Common myeloid progenitor, CD34-positive (primary cell): ENCODE data around the gene DIP2C.
A peak's percentile ranks its signal among the peaks of the same experiment; 100 is the strongest.

Experiments
- CTCF ChIA-PET: fragments of 350-600 bp; sonication (Branson Sonifier 250); formaldehyde crosslinking; loops from one replicate; lab custom pipeline; 2021; ENCODE audit warnings: antibody characterized with exemption; lab: Charles Lee
- POLR2A ChIA-PET: fragments of 350-600 bp; sonication (Branson Sonifier 250); formaldehyde crosslinking; loops from one replicate; lab custom pipeline; 2021; ENCODE audit warnings: antibody characterized with exemption; lab: Charles Lee
- DNase-seq, 3 donors: peaks; one replicate each; pipeline versions ENCODE4 v3.0.0 to v3.0.0-alpha.2; 2013
- H3K27ac ChIP-seq, 2 experiments: 1 replicate in 1 of 2; 2 replicates in 1 of 2; pipeline ENCODE4 v1.7.0; 2013; ENCODE audit warnings: inconsistent platforms in 2 of 2, low read length in 2 of 2, mild to moderate bottlenecking in 2 of 2, low read depth in 1 of 2, moderate library complexity in 1 of 2; ENCODE audit not compliant: severe bottlenecking in 2 of 2, insufficient read depth in 1 of 2, poor library complexity in 1 of 2
- H3K27me3 ChIP-seq, 5 experiments: replicated peaks in 2 of 5; 1 replicate in 3 of 5; 2 replicates in 2 of 5; pipeline versions ENCODE4 v1.6.1 to v1.7.0; 2013; ENCODE audit warnings: low read length in 4 of 5, mild to moderate bottlenecking in 2 of 5, moderate library complexity in 2 of 5, inconsistent platforms in 1 of 5; ENCODE audit not compliant: insufficient read depth in 5 of 5, control insufficient read depth in 4 of 5
- H3K36me3 ChIP-seq, 4 experiments: 1 replicate in 2 of 4; 2 replicates in 2 of 4; pipeline versions ENCODE4 v1.6.1 to v1.7.0; 2013; ENCODE audit warnings: low read length in 3 of 4, control low read depth in 1 of 4, mild to moderate bottlenecking in 1 of 4; ENCODE audit not compliant: control insufficient read depth in 4 of 4, insufficient read depth in 4 of 4
- H3K4me1 ChIP-seq, 4 experiments: 1 replicate in 3 of 4; 2 replicates in 1 of 4; pipeline versions ENCODE4 v1.6.1 to v1.7.1; 2013; ENCODE audit warnings: low read length in 3 of 4, mild to moderate bottlenecking in 3 of 4, control low read depth in 1 of 4, inconsistent platforms in 1 of 4, moderate library complexity in 1 of 4; ENCODE audit not compliant: control insufficient read depth in 4 of 4, insufficient read depth in 4 of 4; ENCODE audit errors: control extremely low read depth in 1 of 4
- H3K4me3 ChIP-seq, 7 experiments: 1 replicate in 4 of 7; 2 replicates in 3 of 7; pipeline versions ENCODE4 v1.5.1 to v1.7.0; 2013; ENCODE audit warnings: mild to moderate bottlenecking in 7 of 7, low read length in 6 of 7, moderate library complexity in 6 of 7, inconsistent platforms in 2 of 7, low read depth in 2 of 7, control low read depth in 1 of 7; ENCODE audit not compliant: insufficient read depth in 4 of 7, control insufficient read depth in 1 of 7; ENCODE audit errors: extremely low read depth in 1 of 7
- H3K9me3 ChIP-seq, 5 experiments: 1 replicate in 4 of 5; 2 replicates in 1 of 5; pipeline versions ENCODE4 v1.6.1 to v1.7.1; 2013; ENCODE audit warnings: low read length in 4 of 5, mild to moderate bottlenecking in 2 of 5, inconsistent platforms in 1 of 5, low read depth in 1 of 5, moderate library complexity in 1 of 5; ENCODE audit not compliant: control insufficient read depth in 4 of 5, insufficient read depth in 2 of 5; ENCODE audit errors: control extremely low read depth in 1 of 5
- WGBS: methylation state at CpG from one replicate; pipeline ENCODE4 v1.1.5; 2013; ENCODE audit not compliant: insufficient coverage; 5-methylcytosine and 5-hydroxymethylcytosine counted together

The DIP2C gene

DNA sequence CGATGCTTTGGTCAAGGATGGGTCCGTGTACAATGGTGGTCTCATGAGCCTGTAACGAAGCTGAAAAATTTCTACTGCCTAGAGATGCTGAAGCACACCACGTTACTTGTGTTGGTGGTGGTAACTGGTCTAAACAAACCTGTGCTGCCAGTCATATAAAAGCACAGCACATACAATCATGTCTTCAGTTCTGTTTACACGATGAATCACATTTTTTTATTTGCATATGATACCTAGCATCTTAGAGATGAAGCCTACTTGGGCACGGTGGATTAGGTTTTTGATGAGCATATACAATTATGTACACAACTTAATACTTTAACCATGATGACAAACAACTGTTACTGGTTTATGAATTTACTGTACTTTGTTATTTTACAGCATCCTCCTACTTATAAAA, 353.2 kb downstream of the DIP2C start:
- no peaks in the 10 kb centered on the region for H3K9me3 ChIP-seq
- no peak overlapping the region for H3K27ac ChIP-seq
- ChIA-PET CTCF (no interaction called here), POLR2A (no interaction called here)
- DNase-seq = no peak
- WGBS = 100% methylated on average over 2 of the region's 6 CpGs
- H3K4me1 ChIP-seq = no peaks in the 10 kb centered on the region
- H3K36me3 ChIP-seq = no peaks in the 10 kb centered on the region
- H3K4me3 ChIP-seq = no peak overlapping the region
- H3K27me3 ChIP-seq = peaks cover 0 to 3% (median 0%) of the 10 kb centered on the region in 5 experiments

DNA sequence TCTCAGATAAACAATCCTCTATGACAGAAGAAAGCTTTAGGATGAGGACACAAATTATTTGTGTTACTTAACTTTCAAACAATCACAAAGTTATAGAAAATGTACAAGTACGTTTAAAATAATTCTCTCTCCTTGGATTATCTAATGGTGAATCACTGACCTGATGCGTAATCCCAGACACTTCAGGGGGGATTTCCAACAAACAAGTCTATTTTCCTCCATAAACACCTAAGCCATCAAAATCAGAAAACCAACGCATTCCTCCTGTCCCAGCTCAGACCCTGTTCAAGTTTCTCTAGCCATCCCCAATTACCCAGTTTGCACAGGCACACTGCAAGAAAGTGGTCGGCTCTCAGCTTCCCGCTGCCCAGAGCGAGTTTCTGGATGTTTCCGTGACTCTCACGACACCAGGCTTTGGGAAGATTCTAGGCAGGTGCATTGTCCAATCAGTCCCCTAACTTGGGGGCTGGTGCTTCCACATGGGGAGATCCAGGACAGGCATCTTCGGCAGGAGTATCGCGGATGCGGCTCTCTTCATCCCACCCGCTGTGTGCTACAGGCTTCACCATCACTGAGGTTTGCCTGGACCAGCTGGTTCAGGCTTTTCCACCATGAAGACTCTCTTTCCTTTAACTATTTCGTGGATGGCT, 354.2 kb downstream of the DIP2C start:
- H3K4me1 ChIP-seq = no peaks in the 10 kb centered on the region
- ChIA-PET POLR2A (no interaction called here), CTCF (no interaction called here)
- peaks cover 0 to 3% (median 0%) of the 10 kb centered on the region in 5 experiments for H3K27me3 ChIP-seq
- no peak for DNase-seq
- no peak overlapping the region for H3K27ac ChIP-seq
- WGBS = 100% methylated on average over 12 of the region's 14 CpGs
- H3K4me3 ChIP-seq = no peak overlapping the region
- no peaks in the 10 kb centered on the region for H3K9me3 ChIP-seq
- no peaks in the 10 kb centered on the region for H3K36me3 ChIP-seq

DNA sequence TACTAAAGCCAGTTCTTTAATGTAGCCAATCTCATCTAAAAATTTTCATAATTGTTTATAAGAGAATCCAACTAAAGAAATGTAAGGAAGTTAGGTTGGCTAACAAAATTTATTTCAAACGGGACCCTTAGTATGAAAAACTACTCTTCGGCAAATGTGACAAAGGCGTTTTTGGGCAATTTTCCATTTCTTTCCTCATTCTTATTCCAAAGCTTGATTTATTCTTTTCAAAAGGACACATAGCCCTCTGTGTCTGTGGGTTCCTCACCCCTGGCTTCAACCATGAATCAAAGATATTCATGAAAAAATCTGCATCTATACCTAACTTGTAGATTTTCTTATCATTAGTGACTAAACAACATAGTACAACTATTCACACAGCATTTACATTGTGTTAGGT, 358.3 kb downstream of the DIP2C start:
- 94% methylated on average over 2 of the region's 3 CpGs for WGBS
- POLR2A ChIA-PET = interaction anchor here (0.8 kb wide), 1 partner anchor 9 kb away, joined by 3 read pairs; no protein-coding TSS in a partner anchor
- no peaks in the 10 kb centered on the region for H3K36me3 ChIP-seq
- peaks cover 0 to 3% (median 0%) of the 10 kb centered on the region in 5 experiments for H3K27me3 ChIP-seq
- H3K27ac ChIP-seq = no peak overlapping the region
- no peaks in the 10 kb centered on the region for H3K9me3 ChIP-seq
- H3K4me3 ChIP-seq = no peak overlapping the region
- no peak for DNase-seq
- CTCF ChIA-PET = no interaction called here
- H3K4me1 ChIP-seq = peaks cover 0 to 6% (median 2%) of the 10 kb centered on the region in 4 experiments

DNA sequence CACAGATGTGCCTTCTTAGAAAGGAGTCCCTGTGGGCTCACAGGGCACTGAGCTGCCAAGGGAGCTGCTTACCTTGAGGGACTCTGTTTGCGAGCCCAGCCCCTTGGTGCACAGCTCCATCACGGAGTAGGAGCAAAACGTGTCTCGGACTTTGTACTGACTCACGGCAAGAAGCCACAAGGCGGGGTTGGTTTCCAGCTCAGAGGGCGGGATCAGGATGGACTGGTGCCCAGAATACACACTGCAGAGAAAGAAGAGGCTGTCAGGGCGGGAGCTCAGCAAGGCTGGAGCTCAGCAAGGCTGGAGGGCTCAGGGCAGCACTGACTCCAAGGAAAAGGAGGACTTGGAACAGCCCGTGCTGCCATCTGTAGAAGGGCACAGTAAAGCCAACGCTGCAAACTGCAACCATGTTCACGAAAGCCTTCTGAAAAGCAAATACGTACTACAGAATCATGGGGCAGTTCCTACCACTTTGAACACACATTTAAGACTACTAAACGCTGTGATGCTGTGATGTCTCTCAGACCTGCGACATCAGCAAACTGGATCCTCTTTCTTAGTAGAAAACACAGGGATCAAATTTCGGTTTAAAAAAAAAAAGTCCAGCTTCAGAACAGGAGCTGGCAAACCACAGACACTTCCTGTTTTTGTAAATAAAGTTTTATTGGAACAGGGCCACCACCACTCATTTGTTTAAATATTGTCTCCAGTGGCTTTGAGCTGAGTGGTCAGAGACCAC, 359.9 kb downstream of the DIP2C start:
- Histone ChIP-seq H3K4me1 (peaks cover 0 to 6% (median 2%) of the 10 kb centered on the region in 4 experiments), H3K27ac (no peak overlapping the region), H3K27me3 (peaks cover 0 to 2% (median 0%) of the 10 kb centered on the region in 5 experiments), H3K36me3 (no peaks in the 10 kb centered on the region), H3K4me3 (peak overlapping the region in 2 of 7 experiments; percentile 12 to 58), H3K9me3 (no peaks in the 10 kb centered on the region)
- ChIA-PET POLR2A (no interaction called here), CTCF (interaction anchor here (1.2 kb wide), 1 partner anchor 8 kb away, joined by 3 read pairs; no protein-coding TSS in a partner anchor)
- WGBS = 67% methylated on average over 13 of the region's 15 CpGs
- DNase-seq = peak in 2 of 3 donors; percentile 41 to 46

DNA sequence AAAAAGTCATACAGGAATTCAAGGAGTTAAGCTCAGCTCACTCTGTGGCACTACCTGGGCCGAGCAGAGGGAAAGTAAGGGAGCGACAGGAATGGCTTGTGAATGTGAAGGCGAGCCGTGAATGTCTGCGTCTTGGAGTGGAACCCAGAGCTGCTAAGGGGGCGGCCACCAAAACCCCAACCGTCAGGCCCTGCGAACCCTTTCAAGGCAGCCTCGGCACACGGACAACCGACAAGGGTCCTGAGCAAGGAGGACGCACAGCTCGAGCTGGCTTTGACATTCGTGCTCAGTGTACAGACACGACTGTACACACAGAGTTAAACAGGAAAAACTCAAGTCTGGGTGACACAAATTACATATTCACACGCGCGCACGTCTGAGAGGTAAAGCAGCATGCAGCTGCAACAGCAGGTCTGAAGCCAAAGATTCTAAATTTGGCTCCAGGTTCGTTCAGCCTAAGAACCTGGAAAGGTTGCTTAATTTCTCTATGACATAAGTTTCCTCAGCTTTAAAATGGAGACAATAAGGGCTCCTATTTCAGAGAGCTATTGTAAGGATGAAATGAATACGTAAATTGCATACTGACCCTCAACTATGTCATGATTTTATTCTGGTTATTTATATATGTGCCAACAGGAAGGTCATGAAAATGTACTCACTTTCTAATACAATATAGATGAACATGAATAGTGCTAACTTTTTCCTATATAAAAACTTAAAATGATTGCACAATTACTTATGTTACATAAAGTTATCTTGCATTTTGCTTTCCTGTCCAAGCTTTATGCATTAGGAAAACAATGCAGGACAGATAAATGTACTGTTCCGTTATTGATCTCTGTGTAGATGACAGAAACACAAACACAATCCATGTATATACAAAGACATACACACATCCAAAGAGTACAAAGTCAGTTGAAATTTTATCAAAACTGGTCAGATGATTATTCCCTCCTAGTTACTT, 361.3 kb downstream of the DIP2C start:
- WGBS = 99% methylated on average over 19 of the region's 22 CpGs
- no peak overlapping the region for H3K27ac ChIP-seq
- H3K36me3 ChIP-seq = no peaks in the 10 kb centered on the region
- ChIA-PET CTCF (no interaction called here), POLR2A (no interaction called here)
- H3K4me3 ChIP-seq = no peak overlapping the region
- H3K4me1 ChIP-seq = peaks cover 0 to 6% (median 2%) of the 10 kb centered on the region in 4 experiments
- H3K9me3 ChIP-seq = no peaks in the 10 kb centered on the region
- no peak for DNase-seq
- H3K27me3 ChIP-seq = peaks cover 0 to 1% (median 0%) of the 10 kb centered on the region in 5 experiments

DNA sequence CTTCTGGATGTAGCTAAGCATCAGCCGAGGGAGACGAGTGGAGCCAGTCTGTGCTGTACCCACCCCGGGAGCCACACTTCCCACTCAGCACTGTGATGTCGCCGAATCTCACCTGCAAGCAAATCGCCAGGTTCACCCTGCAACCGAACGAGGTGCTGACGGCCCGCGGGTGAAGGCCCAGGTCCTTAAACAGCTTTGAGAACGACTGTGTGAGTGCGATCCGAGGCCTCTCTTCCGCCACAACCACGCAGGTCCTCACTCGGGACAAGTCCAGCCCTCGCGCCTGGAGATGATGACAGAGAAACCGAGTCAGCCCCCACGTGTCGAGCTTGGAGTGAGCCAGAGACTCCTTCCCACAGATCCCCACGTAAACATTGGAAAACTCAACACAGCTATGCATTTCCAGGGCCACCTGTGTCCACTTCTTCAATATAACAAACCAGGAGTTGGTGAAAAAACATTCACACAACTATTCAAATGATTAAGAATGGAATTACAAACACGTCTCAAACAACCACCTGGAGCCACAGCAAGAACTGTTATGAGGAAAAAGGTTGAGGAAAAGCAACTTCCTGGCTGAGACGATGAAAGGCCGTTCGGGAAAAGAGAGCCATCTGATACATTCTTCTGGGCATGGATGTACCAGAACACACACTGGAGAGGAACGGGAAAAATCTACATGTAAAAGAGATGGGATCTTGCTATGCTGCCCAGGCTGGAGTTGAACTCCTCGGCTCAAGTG, 362.4 kb downstream of the DIP2C start:
- no peaks in the 10 kb centered on the region for H3K36me3 ChIP-seq
- WGBS = 94% methylated on average over 27 of the region's 29 CpGs
- no peaks in the 10 kb centered on the region for H3K9me3 ChIP-seq
- H3K4me1 ChIP-seq = peaks cover 0 to 6% (median 2%) of the 10 kb centered on the region in 4 experiments
- CTCF ChIA-PET = no interaction called here
- DNase-seq = no peak
- no peak overlapping the region for H3K27ac ChIP-seq
- H3K4me3 ChIP-seq = no peak overlapping the region
- POLR2A ChIA-PET = no interaction called here
- peaks cover 0 to 1% (median 0%) of the 10 kb centered on the region in 5 experiments for H3K27me3 ChIP-seq
